Stimulated activated CD4-positive, alpha-beta T cell treated with anti-CD3 and anti-CD28 coated beads, Interleukin-12 subunit alpha, Interleukin-12 subunit beta, amount 100 ng/mL, for 48 hours (primary cell): ENCODE data around the gene KERA.

Experiments used
- DNase-seq, 3 donors: peaks; one replicate each; pipeline ENCODE4 v3.0.0-alpha.2; 2020; ENCODE audit warnings: low read depth in 2 of 3, low spot score in 1 of 3

The KERA gene

DNA sequence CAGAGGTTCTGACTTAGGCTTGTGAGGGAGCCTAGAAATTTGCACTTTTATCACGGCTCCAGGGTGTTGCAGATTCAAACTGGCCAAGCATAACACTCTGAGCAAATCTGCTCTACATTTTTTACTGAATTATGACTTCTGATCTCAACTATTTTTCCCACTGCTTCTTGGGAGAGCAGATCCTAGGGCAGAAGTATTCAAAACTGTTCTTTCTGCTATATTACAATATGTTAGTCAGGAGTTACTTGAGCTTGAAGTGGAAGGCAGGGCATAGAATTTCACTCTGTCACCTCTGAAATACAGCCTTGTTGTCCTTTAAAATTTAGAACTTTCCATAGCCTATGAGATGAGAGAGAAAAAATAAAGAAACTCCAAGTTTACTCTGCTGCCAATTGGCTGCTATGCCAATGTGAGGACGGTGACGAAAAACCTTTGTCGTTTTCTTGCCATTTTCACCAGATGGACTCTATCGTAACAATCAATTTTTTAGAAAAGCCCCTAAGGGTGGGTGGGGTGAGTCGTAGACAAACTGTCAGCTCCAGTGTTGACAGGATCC, 16.4 kb upstream of the KERA start:
- DNase-seq = no peak

DNA sequence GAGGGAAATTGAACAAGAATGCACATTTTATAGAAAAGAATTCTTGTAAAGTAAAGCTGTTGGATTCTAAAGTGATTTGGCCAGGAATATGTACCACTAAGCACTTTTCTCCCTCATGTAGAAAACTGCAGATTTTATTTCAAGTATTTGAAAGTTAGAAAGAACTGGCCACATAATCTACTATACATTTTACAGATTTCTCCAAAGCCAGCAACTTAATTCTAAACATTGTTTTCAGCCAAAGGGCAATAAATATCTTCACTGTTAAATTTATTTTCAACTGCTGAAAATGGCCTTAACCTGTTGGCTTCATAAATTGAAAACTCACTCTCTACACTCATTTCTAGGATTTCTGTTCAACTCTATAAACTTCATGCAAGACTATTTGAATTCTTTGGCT, 15.6 kb upstream of the KERA start:
- DNase-seq = no peak

DNA sequence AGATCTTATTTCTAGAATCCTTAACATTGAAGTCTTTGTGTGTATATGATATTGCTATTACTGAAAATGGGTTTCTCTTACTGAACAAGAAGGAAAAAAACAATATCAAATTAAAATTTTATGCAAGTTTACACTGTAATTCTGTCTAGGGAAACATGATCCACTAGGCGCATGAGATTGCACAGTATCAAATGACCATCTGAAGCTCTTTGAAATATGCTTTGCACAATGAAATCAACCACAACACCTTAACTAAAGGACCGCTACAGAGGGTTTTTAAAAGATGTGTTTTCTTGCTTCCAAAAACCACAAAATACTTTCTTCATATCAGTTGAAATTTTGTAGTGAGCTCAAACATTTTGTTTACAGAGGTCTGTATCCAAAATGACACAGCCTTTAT, 15.1 kb upstream of the KERA start:
- no peak for DNase-seq

DNA sequence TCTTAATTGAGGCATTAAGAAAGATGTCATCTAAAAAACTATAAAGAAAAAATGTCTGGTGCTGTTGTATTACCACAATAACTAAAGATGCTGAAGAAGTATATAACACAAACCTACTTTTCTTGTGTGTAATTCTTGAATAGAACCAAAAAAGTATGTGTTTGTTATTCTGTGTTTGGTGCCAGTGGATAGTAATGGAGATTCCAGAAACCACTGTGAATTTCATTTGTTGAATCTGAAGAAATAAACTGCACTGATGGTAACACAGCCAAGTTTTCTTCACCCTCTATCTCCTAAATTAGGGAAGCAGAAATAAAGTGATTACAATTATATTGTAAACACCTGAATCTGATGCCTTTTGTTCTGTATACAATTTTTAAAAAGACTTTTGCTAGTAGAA, 13.1 kb upstream of the KERA start:
- DNase-seq = no peak

DNA sequence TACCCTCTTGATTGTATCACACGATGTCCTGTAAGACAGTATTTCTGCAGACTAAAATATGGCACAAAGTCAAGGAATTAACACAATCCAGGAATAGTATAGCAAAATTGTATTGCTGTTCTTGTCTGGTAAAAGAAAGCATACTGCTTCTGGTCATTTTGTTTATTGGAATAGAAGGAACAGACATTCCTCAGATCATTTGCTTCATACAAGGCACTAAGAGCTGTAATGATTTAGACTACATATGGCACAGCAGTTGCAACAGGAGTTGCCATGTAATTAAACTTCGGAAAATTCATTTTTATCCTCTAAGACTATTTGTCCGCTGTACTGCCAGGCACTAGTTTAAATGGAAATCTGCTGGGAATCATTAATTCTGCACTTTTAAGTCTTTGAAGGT, 7.6 kb upstream of the KERA start:
- DNase-seq = no peak

DNA sequence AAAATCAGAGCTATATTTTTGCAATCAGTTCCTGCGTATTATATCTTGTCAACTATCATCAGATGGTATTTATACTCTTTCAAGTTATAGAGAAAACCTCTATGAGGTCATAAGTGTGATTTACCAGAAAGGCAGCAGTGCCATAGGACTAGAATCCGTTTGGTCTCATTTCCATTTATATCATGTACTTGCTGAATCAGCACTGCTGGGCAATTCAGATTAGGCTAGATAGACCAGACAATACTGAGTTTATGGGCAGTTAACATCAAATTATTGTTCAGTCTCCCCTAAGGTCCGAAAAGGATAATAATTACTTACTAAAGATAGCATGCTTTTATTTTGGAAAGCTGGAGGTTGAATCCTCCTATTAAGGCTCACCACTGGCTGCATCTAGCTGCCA, 6.8 kb upstream of the KERA start:
- no peak for DNase-seq

DNA sequence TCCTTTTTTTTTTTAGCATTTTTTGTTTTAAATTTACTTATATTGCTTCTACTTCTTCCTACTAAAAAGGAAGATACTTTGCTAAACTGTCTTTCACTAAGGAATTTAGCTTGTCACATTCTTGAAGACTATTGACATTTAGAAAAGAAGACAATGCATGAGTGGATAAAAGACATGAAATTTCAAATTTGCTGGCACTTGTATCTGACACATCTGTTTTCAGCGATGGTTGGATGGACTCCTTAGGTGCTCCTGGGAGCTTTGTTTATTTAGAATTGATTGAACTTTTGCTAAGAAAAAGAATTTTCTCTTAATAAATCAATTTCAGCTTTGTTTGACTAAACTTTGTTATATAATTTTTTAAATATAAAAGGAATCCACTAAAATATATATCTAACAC, 3.3 kb upstream of the KERA start:
- DNase-seq = no peak

DNA sequence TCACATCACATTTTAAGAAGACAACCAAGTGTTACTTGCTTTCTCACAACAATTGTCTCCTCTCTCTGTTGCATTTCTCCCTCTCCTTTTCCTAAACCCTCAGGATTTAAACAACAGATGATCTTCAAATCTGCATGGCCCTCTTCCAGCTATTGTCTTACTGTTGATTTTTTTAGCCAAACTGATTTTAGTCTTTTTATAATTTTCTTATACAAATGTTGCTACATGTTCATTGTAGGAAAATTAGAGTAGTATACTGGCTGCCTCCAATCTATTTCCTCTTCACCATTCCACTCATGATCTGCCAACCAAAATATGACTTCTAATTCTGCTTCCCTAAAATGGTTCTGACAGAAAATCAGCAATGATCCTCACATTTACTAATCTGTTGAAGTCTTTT, 1.4 kb upstream of the KERA start:
- DNase-seq = no peak

DNA sequence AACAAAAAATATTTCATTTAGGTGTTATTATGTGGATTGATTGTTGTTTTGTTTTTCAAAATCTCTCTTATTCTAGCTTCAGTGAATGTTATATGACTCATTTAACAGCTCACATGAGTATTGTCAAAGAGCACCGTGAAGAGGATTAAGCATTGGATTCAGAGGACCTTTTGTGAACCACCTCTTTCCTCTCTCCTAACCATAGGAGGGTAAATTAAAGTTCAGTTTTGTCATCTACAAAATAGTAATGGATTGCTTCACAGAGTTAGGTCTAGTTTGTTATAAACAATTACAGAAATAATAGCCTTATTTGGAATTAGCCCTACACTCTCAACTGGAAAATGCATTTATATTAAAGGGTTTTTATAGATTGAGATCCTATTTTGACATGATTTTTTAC, 962 bp upstream of the KERA start:
- DNase-seq = no peak

DNA sequence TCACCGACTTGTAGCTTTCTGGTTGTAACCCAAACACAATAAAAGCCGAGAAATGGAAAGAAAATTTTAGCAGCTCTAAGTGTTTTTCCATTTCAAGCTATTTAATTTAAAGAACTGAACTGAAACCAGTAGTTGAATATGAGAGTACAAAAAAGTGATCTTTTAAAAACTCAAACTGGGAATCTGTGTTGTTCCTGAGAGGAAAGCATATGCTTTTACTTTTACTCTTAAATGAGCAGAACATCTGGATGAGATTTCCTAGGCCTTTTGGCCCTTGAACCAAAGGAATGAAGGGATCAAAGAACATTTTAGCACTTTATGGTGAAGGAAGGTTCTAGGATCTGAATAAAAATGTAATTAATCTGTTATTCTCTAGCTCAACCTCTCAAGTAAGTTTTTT, 1.3 kb downstream of the KERA start:
- DNase-seq = no peak

DNA sequence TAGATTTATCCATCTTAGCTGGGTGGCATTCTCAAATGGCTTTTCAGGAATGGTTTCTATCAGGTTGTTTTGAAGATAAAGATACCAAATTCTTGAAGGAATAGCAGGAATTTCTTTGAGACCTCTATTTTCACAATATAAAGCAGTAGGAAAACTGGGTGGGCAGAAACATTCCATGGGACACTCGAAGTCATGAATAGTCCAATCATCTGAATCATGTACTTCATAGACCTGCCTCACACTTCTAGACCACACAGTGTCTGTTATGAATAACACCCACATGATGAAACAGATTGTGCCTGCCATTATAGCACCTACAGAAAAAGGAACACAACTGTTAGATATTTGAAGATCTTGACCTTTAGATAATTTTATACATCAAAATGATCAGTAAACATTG, 1.8 kb downstream of the KERA start:
- DNase-seq = no peak

DNA sequence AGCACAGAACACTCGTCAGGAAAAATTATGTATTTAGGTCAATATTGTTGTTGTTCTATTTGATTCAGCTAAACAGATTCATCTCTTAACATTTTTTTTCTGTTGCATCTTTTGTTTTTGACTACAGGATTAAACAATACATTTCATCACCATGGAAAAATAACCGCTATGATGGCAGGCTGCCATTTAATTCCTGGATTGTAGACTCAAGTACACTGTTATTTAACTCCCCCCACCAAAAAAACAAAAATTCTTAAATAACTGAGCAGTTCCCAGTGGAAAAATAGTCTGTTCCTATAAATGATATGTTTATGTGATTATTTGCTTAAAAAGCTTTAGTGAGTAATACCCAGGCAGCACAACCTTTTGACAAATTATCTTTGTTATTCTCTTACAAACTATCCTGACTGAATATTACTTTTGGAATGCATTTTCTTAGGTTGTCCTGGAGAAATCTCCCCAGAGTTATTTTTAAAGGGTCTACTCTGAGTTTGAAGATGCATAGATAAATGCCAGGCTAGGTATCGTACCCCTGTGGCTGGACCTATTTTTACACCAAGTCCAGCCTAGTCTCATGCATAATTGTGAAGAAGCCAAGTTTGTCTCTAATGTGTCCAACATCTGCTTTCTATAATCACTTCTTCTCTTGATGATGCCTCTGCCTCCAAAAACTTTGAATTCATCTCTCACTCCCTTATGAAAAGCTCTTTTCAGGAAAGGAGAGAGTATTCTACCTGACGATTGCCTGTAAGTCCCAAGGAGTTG, 3.7 kb downstream of the KERA start:
- no peak for DNase-seq

DNA sequence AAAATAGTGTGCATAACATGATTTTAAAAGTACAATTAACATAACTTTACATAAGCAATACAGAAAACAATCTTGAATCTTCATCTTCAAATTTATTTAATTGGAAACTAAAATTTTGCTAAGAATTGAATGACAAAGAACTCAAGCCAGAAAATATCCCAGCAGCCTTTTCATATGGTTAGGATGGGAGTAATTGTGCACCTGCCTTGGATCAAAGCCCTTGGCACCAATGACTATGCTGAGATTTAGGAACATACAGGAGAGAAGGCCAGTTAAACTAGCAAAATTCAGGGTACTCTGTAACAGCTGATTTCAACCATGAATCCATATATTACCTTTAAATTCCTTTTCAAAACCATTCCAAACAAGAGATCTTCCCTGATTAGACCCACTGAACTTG, 5.8 kb downstream of the KERA start:
- DNase-seq = no peak

DNA sequence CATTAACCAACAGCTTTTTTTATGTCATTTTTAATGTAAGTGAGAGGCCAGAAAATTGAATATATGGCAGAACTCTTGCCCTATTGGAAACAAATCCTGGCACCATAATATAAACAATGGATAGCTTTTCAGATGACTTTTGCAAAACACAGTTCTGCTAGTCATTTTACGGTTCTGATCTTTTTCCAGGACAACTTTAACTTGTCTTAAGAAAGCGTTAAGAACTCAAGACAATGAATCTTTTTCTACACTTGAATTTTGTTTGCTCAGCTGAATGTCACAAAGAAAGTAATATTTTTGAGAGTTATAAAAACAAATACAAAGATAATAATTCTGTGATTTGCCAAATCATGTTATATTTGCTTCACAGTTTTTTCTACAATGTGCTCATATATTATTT, 13.2 kb downstream of the KERA start:
- no peak for DNase-seq

DNA sequence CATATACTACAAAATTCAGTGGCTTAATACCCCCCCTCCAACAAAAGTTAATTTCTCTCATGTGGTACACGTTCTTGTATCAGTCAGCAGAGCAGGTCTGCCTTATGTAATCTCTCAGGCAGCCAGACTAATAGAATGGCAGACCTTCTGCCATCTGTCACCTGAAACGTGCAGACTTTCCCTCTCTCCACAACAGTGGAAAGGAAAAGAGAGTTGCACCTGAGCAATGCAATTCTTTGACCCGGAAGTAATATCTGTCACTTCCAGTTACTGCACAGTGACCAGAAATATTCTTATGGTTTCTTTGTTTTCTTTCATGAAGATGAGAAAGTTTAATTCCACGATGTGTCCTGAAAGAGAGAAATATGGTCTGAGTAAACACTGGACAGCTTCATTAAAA, 14.4 kb downstream of the KERA start:
- DNase-seq = no peak

DNA sequence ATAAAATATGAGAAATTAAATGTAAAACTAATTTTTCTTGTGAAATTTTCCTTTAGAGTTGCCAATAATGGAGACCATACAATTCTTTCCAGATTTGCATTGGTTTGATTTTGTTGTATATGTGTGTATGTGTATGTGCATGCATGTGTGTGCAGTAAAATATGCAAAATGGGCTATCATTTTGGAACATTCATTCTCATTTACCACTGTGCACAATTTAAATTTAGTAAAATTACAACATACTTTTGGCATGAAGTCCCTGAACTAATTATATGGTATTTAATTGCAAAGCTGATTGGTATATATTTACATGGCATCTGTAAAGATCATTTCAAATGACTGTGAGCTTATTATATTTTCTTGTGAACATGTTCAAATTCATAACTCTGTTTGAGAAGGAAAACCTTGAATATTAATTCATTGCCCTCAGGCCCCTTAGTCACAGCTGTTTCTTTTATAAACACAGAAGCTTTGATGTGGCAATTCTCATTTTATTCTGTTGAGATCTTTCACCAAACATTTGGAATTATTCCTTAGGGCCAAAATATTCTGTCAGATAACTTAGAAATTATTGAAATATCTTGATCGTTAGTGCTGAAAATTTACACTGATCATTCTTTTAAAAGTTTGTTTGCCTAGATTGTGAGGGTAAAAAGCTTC, 17.6 kb downstream of the KERA start:
- no peak for DNase-seq

DNA sequence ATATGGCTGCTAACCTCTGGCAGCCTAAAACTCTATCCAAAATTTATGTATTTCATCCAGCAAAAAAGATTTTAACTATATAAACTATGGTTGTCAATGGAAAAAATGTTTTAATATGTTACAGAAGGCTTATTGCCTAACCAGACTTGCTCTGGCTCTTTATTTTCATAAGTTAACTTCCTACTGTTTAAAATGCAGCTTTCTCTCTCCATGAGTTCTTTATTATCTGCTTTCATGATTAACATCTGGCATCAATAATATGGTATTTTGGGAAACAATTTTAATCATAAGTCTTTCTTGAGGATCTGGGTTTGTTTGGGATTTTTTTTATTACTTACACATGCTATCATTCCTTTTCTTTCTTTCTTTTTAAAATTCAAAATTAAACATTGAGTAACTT, 20.5 kb downstream of the KERA start:
- no peak for DNase-seq

DNA sequence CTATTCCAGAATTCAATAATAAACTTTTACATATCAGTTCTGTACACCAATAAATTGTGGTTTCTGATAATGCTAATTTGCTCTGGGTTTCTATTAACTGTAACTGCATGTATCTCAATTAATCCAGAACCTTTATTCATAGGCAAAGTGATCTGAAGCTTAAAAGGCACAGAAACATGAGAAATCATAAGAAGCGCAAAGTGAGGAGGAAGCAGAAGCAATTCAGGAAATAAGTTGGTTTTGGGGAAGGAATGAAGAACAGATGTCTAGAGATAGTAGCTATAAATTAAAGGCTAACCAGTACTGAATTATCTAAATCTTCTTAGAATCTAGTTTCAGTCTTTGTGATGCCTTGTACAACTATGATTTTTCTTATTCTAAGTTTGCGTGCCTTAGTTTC, 24.6 kb downstream of the KERA start:
- DNase-seq = no peak

DNA sequence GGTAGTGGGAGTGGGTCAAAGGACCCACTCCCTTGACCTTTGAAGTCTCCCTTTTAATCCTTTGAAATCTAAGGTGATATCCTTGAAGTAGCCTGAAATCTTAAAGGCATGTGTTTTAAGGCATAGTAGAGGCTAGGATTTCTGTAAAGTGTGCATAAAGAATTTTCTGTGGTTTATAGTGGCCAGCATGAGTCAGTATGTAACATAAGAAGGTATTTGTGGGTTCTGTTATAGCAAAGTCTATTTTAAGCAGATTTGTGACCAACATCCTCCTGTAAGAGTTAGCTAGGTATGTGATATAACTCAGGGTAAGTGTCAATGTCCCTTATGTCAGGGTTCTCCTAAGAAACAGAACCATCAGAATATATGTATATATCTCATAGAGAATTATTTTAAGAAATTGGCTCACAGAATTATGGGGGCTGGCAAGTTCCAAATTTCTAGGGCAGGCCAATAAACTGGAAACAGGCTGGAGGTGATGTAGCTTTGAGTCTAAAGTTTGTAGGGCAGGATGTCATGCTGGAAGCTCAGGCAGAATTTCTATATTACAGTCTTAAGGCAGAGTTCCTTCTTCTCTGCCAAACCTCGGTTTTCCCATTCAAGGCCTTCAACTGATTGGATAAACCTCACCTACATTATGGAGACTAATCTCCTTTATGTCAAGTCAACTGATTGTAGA, 34.4 kb downstream of the KERA start:
- no peak for DNase-seq

DNA sequence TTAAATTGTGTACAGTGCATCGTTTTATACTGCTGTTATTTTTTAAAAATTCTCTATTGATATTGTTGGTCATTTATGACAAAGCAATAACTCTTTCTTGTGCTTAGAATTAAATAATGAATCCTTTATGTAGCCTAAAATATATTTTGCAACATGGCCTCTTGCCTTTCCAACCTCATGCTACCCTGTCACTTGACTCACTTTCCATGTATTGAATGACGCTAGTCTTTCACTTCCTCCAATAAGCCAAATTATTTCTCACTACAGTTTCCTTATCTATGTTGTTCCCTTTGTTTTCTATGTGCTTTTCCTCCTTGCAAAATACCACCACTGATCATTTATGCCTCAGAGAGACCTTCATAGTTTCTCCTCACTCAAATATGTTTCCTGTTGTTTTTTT, 36.7 kb downstream of the KERA start:
- DNase-seq = no peak

DNA sequence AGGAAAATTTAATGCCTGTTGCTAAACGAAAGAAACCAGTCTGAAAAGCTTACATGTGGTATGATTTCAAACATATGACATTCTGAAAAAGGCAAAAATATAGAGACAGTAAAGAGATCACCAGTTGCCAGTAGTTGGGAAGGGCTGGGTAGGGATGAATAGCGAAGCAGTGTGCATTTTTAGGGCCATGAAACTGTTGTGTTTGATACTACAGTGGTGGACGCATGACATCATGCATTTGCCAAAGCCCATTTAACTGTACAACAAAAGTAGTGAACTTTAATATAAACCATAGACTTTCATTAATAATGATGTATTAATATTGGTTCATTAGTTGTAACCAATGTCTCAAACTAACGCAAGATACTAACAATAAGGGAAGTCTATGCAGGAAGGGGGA, 38.4 kb downstream of the KERA start:
- no peak for DNase-seq

DNA sequence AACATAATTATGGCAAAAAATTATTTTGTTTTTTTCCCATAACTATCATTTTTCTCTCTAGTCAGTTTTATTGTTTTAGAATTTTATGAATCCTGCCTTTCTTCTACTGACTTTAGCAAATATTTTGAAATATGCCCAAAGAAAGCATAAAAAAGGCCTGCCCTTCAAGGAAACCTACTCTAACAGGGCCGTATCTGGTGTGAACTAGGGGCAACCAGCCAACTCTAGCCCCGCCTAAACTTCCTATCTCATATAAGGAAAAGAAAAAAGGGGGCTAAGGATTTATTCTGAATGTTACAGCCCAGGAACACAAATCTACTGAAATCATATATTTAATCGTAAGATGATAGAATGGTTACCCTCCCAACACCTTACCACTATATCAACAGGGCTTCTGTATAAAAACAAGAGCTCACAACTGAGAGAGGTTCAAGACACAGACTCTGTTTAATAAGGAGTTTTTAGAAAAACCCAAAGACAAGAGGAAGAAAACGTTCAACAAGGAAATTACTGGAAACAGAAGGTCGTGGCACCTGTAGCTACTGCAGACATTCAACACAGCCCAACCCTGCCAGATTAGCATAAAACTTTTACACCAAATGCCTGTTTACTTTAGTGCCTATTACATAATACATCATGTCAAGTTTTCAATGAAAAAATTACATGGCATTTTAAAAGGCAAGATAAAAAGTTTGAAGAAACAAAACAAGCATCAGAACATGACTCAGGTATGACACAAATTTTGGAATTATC, 40.1 kb downstream of the KERA start:
- no peak for DNase-seq
